WTC11 (cell line): Measurements from ENCODE around the gene WWOX.

Experiments used
- FOXK1 ChIP-seq: sonication (generic); formaldehyde crosslinking; IDR thresholded peaks from 2 replicates; pipeline ENCODE4 v1.8.0; 2022; ENCODE audit warnings: mild to moderate bottlenecking, moderate library complexity, missing genetic modification reagents
- FOXP1 ChIP-seq: sonication (generic); formaldehyde crosslinking; IDR thresholded peaks from 2 replicates; pipeline ENCODE4 v1.8.0; 2022; ENCODE audit warnings: missing genetic modification reagents, mild to moderate bottlenecking, moderate library complexity, borderline replicate concordance
- NR2C2 ChIP-seq: sonication (generic); formaldehyde crosslinking; IDR thresholded peaks from 2 replicates; pipeline ENCODE4 v1.8.0; 2022; ENCODE audit warnings: mild to moderate bottlenecking, missing genetic modification reagents
- TEAD4 ChIP-seq: sonication (generic); formaldehyde crosslinking; IDR thresholded peaks from 2 replicates; pipeline ENCODE4 v1.8.0; 2022; ENCODE audit warnings: mild to moderate bottlenecking, missing genetic modification reagents
- TF ChIP-seq, protein P1 (sequence below): fragments of 200-600 bp; IDR thresholded peaks from 2 replicates; pipeline ENCODE4 v1.8.0; 2022; ENCODE audit warnings: antibody characterized with exemption
- TF ChIP-seq, protein P2 (sequence below): sonication (generic); formaldehyde crosslinking; conservative IDR thresholded peaks from 2 replicates; pipeline ENCODE4 v1.8.1; 2023; ENCODE audit warnings: mild to moderate bottlenecking, low read depth, missing genetic modification reagents, moderate library complexity
- TF ChIP-seq, protein P3 (sequence below): sonication (generic); formaldehyde crosslinking; IDR thresholded peaks from 2 replicates; pipeline ENCODE4 v1.8.1; 2023; ENCODE audit warnings: mild to moderate bottlenecking, missing genetic modification reagents, moderate library complexity
- TF ChIP-seq, protein P4 (sequence below): sonication (generic); formaldehyde crosslinking; IDR thresholded peaks from 2 replicates; pipeline ENCODE4 v1.8.0; 2022; ENCODE audit warnings: mild to moderate bottlenecking, missing genetic modification reagents

DNA sequence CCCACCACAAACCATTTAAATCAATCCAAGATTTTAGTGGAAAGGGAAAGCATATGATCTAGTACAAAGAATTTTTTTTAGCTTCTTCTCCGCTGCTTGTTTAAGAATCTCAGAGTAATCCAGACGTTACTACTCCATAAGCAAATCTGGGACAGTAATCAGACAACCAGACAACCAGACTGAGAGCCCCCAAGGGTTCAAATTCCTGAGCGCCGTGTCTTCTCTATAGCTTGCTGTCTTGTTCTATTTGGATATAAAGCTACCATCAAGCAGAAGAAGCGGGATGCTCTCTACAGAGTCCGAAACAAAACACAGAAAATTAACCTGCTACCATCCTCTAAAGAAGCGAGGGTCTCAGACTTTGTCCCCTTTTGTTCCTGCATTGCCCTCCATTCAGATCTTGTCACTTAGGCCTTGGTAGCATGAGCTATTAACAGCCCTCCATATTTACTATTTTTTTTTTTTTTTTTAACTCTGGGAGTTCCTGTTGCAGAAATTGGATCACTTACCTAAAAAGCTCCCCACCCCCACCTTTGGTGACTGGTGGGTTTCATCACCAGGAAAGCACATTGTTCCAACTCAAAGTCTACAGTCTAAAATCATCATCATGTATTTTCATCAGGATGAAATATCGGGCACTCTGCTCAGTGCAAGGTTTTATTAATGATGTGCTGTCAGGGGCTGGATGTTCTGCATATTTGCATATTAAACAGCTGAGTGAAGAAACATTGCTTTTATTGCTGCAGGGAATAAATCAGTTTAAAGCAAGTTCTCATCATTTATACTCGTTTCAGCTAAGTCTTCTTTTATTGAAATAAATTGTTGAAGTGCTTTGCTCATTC, 576.7 kb downstream of the WWOX start:
- TF ChIP-seq, protein P1, sequence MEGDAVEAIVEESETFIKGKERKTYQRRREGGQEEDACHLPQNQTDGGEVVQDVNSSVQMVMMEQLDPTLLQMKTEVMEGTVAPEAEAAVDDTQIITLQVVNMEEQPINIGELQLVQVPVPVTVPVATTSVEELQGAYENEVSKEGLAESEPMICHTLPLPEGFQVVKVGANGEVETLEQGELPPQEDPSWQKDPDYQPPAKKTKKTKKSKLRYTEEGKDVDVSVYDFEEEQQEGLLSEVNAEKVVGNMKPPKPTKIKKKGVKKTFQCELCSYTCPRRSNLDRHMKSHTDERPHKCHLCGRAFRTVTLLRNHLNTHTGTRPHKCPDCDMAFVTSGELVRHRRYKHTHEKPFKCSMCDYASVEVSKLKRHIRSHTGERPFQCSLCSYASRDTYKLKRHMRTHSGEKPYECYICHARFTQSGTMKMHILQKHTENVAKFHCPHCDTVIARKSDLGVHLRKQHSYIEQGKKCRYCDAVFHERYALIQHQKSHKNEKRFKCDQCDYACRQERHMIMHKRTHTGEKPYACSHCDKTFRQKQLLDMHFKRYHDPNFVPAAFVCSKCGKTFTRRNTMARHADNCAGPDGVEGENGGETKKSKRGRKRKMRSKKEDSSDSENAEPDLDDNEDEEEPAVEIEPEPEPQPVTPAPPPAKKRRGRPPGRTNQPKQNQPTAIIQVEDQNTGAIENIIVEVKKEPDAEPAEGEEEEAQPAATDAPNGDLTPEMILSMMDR: no peak
- TF ChIP-seq, protein P2, sequence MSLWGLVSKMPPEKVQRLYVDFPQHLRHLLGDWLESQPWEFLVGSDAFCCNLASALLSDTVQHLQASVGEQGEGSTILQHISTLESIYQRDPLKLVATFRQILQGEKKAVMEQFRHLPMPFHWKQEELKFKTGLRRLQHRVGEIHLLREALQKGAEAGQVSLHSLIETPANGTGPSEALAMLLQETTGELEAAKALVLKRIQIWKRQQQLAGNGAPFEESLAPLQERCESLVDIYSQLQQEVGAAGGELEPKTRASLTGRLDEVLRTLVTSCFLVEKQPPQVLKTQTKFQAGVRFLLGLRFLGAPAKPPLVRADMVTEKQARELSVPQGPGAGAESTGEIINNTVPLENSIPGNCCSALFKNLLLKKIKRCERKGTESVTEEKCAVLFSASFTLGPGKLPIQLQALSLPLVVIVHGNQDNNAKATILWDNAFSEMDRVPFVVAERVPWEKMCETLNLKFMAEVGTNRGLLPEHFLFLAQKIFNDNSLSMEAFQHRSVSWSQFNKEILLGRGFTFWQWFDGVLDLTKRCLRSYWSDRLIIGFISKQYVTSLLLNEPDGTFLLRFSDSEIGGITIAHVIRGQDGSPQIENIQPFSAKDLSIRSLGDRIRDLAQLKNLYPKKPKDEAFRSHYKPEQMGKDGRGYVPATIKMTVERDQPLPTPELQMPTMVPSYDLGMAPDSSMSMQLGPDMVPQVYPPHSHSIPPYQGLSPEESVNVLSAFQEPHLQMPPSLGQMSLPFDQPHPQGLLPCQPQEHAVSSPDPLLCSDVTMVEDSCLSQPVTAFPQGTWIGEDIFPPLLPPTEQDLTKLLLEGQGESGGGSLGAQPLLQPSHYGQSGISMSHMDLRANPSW: no peak
- TF ChIP-seq FOXP1 (CRISPR knock-in tag): no peak
- no peak for TF ChIP-seq TEAD4
- TF ChIP-seq FOXK1: no peak
- TF ChIP-seq, protein P3, sequence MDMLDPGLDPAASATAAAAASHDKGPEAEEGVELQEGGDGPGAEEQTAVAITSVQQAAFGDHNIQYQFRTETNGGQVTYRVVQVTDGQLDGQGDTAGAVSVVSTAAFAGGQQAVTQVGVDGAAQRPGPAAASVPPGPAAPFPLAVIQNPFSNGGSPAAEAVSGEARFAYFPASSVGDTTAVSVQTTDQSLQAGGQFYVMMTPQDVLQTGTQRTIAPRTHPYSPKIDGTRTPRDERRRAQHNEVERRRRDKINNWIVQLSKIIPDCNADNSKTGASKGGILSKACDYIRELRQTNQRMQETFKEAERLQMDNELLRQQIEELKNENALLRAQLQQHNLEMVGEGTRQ (CRISPR knock-in tag): no peak
- TF ChIP-seq, protein P4, sequence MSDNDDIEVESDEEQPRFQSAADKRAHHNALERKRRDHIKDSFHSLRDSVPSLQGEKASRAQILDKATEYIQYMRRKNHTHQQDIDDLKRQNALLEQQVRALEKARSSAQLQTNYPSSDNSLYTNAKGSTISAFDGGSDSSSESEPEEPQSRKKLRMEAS: no peak
- TF ChIP-seq NR2C2: no peak
